DLD1 (cell line): ENCODE data around the gene IRX4.

Source experiments
- in situ Hi-C: cut with HindIII; loops from 2 replicates; pipeline ENCODE4 v1.10.0; 2017; ENCODE audit warnings: low sequenced_read_pairs

Gene IRX4

GRCh38 chr5:1914471-1914870 is 31.7 kb upstream of the IRX4 start:
- in situ Hi-C loops, result no loop called here

- in situ Hi-C loops, result no loop called here
These were observed 30.9 kb upstream of the IRX4 start for GRCh38 chr5:1913578-1913977.

DNA sequence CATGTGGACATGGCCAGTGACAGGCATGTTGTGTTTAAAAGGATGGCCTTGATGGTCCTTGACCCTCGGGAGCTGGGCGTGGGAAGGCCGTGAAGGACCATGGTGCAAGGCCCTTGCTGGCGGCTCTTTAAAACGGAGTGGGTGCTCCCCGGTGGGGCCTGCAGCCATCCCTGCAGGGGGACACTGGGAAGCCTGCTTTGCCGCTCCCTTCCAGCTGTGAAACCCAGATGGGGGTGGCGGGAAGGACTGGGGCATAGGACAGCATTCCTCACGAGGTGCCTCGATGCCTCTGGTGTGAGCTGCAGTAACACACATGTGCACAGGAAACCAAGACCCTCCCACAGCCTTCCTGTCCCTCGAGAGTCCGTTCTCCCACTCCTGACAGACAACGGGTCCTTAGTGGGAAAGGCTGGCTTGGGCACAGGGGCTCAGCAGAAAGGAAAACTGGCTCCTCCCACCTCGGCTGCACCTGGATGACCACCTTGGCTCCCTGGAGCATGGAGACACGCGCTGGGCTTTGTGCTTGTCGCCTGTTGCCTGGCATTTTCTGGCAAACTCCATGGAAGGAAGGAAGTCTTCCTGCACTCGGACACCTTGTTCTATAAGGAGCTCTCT is 30.3 kb upstream of the IRX4 start:
- in situ Hi-C loops, result no loop called here

- in situ Hi-C loops, result no loop called here
These were observed 29.1 kb upstream of the IRX4 start for GRCh38 chr5:1911773-1912235.

- in situ Hi-C loops, result no loop called here
These were observed 28.4 kb upstream of the IRX4 start for GRCh38 chr5:1910861-1911772.

GRCh38 chr5:1910081-1910760 is 27.5 kb upstream of the IRX4 start:
- in situ Hi-C loops, result no loop called here

DNA sequence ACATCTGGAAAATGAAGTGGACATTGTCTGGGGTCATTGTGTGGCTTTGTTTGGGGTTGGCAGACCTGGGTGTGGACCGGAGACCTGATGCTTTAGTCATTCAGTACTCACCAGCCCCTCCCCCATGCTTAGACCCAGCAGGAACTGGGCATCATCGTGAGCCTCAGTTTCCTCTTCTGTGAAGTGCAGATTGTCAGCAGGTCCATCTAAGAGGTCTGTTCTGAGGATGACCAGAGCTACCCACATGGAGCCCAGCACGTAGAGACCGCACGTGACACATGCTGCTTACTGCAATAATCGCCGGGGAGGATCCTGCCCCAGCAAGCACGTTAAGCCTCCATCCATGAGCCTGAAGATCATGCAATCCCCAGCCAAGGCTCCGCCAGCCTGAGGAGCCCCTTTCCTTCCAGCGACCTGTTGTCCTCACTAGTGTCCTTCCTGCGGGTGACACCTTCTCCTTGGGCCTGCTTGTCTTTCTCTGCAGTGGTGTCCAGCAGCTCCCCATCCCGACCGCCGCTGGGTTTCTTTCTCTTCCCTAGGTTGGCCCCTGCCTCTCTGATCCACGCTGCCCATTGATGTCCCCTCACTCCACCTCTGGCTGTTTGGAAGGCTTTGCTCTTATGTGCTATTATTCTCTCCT is 26.7 kb upstream of the IRX4 start:
- in situ Hi-C loops, result no loop called here

DNA sequence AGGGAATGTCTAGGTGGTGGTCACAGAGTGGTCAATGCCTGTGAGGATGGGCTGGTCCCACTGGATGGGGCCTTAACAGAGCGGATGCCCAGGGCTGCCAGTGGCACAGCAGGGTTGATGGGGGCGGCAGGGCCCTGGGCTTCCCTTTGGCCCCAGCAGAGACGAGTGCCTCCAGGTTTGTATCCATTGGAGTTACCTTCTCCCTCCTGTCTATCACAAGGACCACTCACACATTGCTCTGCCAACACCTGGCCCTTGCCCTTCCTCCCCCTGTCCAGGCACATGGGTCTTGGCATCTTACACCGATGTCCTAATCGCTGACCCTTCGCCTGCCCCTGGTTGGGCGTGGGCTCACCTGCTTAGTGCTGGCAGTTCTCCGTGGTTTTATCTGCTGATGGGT is 26.2 kb upstream of the IRX4 start:
- in situ Hi-C loops, result no loop called here

GRCh38 chr5:1907616-1908015 is 24.9 kb upstream of the IRX4 start:
- in situ Hi-C loops, result no loop called here

DNA sequence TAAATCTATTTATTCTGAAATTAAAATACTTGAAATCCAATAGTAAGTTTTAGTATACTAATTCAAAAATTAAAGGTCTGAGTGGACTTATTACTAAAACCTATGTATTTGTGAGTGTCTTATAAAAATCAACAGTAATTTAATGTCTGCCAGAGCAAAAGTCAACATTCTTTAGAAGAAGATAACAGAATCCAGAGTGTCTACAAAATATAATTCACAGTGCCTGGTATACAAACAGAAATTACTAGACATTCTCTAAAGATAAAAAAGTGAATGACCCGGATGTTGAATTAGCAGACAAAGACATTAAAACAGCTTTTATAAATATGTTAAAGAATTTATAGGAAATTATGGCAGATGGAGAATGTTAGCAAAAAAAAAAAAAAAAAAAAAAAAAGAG is 22.4 kb upstream of the IRX4 start:
- in situ Hi-C loops, result no loop called here

DNA sequence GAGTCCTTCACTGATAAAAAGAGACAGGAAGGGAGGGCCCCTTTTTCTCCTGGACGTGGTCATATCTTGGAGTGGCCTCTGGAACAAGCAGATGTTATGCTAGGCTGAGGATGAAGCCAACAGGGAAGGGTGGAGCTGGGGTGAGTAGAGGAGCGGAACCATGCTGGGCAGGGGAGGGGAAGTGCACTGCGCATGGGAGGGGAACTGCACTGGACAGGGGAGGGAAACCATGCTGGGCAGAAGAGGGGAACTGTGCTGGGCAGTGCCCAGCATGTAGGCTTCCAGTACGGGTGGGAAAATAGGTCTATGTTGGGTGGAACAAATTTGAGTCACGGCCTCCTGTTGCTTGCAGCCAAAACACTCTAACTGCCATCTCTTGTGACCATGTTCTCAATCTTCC is 19.3 kb upstream of the IRX4 start:
- in situ Hi-C loops, result no loop called here

- in situ Hi-C loops, result no loop called here
These were observed 18.3 kb upstream of the IRX4 start for GRCh38 chr5:1901061-1901460.

GRCh38 chr5:1899201-1899600 is 16.5 kb upstream of the IRX4 start:
- in situ Hi-C loops, result no loop called here

- in situ Hi-C loops, result no loop called here
These were observed 15.2 kb upstream of the IRX4 start for GRCh38 chr5:1897816-1898450.

DNA sequence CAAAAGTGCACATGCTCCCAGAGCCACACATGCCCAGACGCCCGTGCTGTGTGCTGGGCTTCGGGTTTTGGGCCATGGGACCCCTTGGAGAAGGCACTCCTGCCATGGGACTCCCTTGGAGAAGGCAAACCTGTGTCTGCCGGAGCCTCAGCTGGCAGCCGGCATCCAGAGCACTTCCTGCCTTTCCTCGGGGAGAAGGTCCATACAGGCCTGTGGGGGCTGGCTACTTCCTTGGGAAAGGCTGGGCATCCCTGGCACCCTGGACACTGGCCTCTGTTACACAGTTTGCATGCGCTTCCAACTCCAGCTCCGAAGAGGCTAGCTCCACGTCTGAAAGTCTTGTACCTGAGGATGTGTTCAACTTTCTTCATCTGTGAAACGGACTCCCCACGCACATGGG is 14.7 kb upstream of the IRX4 start:
- in situ Hi-C loops, result no loop called here

DNA sequence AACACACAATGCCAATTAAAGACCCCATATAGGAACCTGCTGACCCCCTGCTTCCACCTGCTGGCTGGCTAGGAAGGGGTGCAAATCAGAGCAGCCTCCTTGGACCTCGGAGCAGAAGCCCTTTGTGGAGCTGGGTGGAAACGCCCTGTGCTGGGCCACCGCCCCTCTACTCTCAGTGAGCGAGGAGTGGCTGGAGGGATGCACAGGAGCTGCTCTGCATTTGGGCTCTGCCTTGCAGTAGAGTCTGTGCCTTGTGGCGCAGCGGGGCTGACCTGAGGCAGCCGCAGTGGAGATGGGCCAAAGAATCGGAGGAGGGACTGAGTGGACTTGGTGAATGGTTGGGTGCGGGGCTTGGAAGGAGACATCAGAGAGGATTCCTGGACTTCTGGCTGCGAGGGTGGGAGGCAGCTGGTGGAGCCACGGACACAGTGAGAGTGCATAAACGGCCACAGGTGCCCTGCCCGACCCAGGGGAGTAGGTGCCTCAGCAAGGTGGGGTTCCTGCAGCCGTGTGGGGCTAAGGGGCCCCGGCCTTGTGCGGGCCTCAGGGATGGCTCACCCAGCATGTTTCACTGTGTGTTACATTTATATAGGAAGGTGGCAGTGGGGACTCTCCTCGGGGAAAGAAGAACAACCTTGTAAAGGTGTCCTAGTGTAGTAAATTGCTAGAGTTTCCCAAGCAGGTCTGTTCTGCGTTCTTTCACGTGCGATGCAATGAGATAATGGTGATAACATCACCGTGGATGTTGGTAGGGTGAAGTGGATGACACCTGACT is 14.1 kb upstream of the IRX4 start:
- in situ Hi-C loops, result no loop called here

- in situ Hi-C loops, result no loop called here
These were observed 13.2 kb upstream of the IRX4 start for GRCh38 chr5:1895739-1896420.

DNA sequence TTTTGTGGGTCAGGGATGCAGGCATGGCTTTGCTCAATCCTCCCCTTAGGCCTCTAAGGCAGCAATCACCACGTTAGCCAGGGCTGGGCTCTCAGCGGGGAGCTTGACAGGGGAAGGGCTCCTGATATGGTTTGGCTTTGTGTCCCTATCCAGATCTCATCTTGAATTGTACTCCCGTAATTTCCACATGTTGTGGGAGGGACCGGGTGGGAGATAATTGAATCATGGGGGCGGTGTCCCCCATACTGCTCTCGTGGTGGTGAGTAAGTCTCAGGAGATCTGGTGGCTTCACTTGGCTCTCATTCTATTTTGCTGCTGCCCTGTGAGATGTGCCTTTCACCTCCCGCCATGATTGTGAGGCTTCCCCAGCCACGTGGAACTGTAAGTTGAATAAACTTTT is 11.5 kb upstream of the IRX4 start:
- in situ Hi-C loops, result no loop called here

GRCh38 chr5:1893754-1894153 is 11.0 kb upstream of the IRX4 start:
- in situ Hi-C loops, result no loop called here
